H1 (cell line): ENCODE data around the gene PA2G4. TPM values are rescaled to one million over a fixed set of nuclear protein-coding genes. Genes with fewer than 3 reads are reported as not detected.

Source experiments
- KDM5A ChIP-seq: fragments of 200-600 bp; IDR thresholded peaks from 2 replicates; pipeline ENCODE4 v1.7.1; 2012; ENCODE audit warnings: mild to moderate bottlenecking, low read length, inconsistent platforms, mixed read lengths
- polyA plus RNA-seq, 7 experiments: library from polyadenylated mRNA; depleted of rRNA in 3 of 7; stranded (reverse) in 5 of 7; unstranded in 2 of 7; fragments of >200 nt in 5 of 7; fragments of 200-250 nt in 2 of 7; gene quantifications; 1 replicate in 5 of 7; 2 replicates in 1 of 7; 4 replicates in 1 of 7; pipeline versions ENCODE4 v1.2.1 to v1.2.3, GENCODE V29; 2011 to 2013; ENCODE audit warnings: missing spikeins in 2 of 7, mixed read lengths in 2 of 7
- total RNA-seq: library from RNA; stranded (reverse); fragmentation: NEBNext Ultra II Directional; extraction: Animal tissue kit (Norgen Biotek cat#: 25700); gene quantifications from 2 replicates; pipeline ENCODE4 v1.2.1, GENCODE V29; 2021
- TF ChIP-seq, protein P1 (sequence below): fragments of 300-600 bp; sonication (generic); IDR thresholded peaks from 2 replicates; pipeline ENCODE4 v1.7.1; 2012; ENCODE audit warnings: low read length, moderate library complexity, mild to moderate bottlenecking, inconsistent platforms; ENCODE audit not compliant: insufficient replicate concordance

The PA2G4 gene
- total and polyA plus RNA-seq, 2 of the 8 experiments (the other 6 are each of a cell fraction or from before 2014, with no cell fraction given), result 159 to 242 TPM

DNA sequence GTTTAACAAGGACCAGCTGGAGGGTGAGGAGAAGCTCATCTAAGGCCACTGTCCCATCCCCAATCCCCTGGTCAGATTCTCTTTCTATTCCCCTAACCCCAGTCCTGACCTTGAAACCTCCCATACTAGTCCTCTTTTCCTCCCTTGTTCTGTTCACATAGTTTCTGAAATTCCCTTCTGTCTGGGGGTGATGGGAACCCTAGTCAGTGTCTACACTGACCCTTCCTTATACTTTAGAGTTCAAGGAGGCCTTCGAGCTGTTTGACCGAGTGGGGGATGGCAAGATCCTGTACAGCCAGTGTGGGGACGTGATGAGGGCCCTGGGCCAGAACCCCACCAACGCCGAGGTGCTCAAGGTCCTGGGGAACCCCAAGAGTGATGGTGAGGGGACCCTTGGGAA is 50.5 kb downstream of the PA2G4 start (continued):
- TF ChIP-seq, protein P1, sequence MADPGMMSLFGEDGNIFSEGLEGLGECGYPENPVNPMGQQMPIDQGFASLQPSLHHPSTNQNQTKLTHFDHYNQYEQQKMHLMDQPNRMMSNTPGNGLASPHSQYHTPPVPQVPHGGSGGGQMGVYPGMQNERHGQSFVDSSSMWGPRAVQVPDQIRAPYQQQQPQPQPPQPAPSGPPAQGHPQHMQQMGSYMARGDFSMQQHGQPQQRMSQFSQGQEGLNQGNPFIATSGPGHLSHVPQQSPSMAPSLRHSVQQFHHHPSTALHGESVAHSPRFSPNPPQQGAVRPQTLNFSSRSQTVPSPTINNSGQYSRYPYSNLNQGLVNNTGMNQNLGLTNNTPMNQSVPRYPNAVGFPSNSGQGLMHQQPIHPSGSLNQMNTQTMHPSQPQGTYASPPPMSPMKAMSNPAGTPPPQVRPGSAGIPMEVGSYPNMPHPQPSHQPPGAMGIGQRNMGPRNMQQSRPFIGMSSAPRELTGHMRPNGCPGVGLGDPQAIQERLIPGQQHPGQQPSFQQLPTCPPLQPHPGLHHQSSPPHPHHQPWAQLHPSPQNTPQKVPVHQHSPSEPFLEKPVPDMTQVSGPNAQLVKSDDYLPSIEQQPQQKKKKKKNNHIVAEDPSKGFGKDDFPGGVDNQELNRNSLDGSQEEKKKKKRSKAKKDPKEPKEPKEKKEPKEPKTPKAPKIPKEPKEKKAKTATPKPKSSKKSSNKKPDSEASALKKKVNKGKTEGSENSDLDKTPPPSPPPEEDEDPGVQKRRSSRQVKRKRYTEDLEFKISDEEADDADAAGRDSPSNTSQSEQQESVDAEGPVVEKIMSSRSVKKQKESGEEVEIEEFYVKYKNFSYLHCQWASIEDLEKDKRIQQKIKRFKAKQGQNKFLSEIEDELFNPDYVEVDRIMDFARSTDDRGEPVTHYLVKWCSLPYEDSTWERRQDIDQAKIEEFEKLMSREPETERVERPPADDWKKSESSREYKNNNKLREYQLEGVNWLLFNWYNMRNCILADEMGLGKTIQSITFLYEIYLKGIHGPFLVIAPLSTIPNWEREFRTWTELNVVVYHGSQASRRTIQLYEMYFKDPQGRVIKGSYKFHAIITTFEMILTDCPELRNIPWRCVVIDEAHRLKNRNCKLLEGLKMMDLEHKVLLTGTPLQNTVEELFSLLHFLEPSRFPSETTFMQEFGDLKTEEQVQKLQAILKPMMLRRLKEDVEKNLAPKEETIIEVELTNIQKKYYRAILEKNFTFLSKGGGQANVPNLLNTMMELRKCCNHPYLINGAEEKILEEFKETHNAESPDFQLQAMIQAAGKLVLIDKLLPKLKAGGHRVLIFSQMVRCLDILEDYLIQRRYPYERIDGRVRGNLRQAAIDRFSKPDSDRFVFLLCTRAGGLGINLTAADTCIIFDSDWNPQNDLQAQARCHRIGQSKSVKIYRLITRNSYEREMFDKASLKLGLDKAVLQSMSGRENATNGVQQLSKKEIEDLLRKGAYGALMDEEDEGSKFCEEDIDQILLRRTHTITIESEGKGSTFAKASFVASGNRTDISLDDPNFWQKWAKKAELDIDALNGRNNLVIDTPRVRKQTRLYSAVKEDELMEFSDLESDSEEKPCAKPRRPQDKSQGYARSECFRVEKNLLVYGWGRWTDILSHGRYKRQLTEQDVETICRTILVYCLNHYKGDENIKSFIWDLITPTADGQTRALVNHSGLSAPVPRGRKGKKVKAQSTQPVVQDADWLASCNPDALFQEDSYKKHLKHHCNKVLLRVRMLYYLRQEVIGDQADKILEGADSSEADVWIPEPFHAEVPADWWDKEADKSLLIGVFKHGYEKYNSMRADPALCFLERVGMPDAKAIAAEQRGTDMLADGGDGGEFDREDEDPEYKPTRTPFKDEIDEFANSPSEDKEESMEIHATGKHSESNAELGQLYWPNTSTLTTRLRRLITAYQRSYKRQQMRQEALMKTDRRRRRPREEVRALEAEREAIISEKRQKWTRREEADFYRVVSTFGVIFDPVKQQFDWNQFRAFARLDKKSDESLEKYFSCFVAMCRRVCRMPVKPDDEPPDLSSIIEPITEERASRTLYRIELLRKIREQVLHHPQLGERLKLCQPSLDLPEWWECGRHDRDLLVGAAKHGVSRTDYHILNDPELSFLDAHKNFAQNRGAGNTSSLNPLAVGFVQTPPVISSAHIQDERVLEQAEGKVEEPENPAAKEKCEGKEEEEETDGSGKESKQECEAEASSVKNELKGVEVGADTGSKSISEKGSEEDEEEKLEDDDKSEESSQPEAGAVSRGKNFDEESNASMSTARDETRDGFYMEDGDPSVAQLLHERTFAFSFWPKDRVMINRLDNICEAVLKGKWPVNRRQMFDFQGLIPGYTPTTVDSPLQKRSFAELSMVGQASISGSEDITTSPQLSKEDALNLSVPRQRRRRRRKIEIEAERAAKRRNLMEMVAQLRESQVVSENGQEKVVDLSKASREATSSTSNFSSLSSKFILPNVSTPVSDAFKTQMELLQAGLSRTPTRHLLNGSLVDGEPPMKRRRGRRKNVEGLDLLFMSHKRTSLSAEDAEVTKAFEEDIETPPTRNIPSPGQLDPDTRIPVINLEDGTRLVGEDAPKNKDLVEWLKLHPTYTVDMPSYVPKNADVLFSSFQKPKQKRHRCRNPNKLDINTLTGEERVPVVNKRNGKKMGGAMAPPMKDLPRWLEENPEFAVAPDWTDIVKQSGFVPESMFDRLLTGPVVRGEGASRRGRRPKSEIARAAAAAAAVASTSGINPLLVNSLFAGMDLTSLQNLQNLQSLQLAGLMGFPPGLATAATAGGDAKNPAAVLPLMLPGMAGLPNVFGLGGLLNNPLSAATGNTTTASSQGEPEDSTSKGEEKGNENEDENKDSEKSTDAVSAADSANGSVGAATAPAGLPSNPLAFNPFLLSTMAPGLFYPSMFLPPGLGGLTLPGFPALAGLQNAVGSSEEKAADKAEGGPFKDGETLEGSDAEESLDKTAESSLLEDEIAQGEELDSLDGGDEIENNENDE, result no peak
- no peak for TF ChIP-seq KDM5A
